Right lobe of liver (tissue), 4 donors: ENCODE results near the gene MDFI.

Source experiments
- POLR2A ChIP-seq: fragments of 450-650 bp; IDR thresholded peaks from one replicate; pipeline ENCODE4 v1.6.1; 2017; ENCODE audit warnings: antibody characterized with exemption, mild to moderate bottlenecking
- TF ChIP-seq, protein P1 (sequence below), 4 donors: fragments of 200-600 bp in 3 of 4; fragments of 450-650 bp in 1 of 4; IDR thresholded peaks; one replicate each; pipeline versions ENCODE4 v1.5.1 to v1.8.0; 2016 to 2022; ENCODE audit warnings: antibody characterized with exemption in 4 of 4, mild to moderate bottlenecking in 2 of 4
- donor health status: DM: no; HTN: no; CAD: no.
- donor health status: DM: no; HTN: no; CAD: no.
- donor health status: DM: no; HTN: yes; CAD: no.

DNA sequence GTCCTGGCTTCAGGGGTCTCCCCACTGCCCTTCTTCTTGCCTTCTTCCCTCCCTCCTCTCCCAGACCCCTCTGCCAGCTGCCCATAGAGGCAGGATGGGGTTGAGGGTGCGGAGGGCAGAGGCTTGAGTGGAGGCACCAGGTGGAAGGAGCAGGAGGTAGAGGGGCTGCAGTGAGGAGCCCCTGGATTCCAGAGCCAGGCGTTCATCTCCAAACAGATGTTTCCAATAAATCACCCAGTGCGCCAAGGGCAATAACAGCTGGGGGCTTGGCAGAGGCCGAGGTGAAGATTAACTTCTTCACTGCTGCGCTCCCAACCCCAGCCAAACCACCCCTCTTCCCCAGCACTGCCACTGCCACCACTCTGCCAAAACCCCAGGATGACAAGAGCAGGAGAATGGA, 10.7 kb downstream of the MDFI start:
- TF ChIP-seq, protein P1, sequence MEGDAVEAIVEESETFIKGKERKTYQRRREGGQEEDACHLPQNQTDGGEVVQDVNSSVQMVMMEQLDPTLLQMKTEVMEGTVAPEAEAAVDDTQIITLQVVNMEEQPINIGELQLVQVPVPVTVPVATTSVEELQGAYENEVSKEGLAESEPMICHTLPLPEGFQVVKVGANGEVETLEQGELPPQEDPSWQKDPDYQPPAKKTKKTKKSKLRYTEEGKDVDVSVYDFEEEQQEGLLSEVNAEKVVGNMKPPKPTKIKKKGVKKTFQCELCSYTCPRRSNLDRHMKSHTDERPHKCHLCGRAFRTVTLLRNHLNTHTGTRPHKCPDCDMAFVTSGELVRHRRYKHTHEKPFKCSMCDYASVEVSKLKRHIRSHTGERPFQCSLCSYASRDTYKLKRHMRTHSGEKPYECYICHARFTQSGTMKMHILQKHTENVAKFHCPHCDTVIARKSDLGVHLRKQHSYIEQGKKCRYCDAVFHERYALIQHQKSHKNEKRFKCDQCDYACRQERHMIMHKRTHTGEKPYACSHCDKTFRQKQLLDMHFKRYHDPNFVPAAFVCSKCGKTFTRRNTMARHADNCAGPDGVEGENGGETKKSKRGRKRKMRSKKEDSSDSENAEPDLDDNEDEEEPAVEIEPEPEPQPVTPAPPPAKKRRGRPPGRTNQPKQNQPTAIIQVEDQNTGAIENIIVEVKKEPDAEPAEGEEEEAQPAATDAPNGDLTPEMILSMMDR (IDR thresholded peaks at IDR 0.05), result no peak
- no peak for TF ChIP-seq POLR2A
